Endothelial cell (in vitro differentiated cells): ENCODE measurements around the gene DRAP1. TPM values are rescaled to one million over a fixed set of nuclear protein-coding genes. Genes with fewer than 3 reads are reported as not detected.

Experiments used
- DNase-seq: peaks from one replicate; pipeline ENCODE4 v3.0.0; 2021; ENCODE audit warnings: low spot score
- H3K27ac Mint-ChIP-seq: one replicate; pipeline ENCODE4 v1.8.0; 2021; ENCODE audit warnings: mixed read lengths, inconsistent platforms; ENCODE audit not compliant: unreplicated experiment
- H3K27me3 Mint-ChIP-seq: one replicate; pipeline ENCODE4 v1.8.0; 2021; ENCODE audit warnings: mild to moderate bottlenecking, moderate library complexity, mixed read lengths, inconsistent platforms; ENCODE audit not compliant: unreplicated experiment
- H3K36me3 Mint-ChIP-seq: one replicate; pipeline ENCODE4 v1.8.0; 2021; ENCODE audit warnings: mild to moderate bottlenecking, low read depth, mixed read lengths, inconsistent platforms; ENCODE audit not compliant: unreplicated experiment
- H3K4me1 Mint-ChIP-seq: one replicate; pipeline ENCODE4 v1.8.0; 2021; ENCODE audit warnings: mild to moderate bottlenecking, mixed read lengths, inconsistent platforms; ENCODE audit not compliant: unreplicated experiment
- H3K4me3 Mint-ChIP-seq: one replicate; pipeline ENCODE4 v1.8.0; 2021; ENCODE audit warnings: mild to moderate bottlenecking, mixed read lengths, inconsistent platforms; ENCODE audit not compliant: unreplicated experiment
- H3K9me3 Mint-ChIP-seq: one replicate; pipeline ENCODE4 v1.8.0; 2021; ENCODE audit warnings: mixed read lengths, inconsistent platforms; ENCODE audit not compliant: unreplicated experiment
- CTCF ChIP-seq: fragments of 200-600 bp; sonication (generic); IDR thresholded peaks from one replicate; pipeline ENCODE4 v1.5.0; 2021; ENCODE audit warnings: antibody characterized with exemption; ENCODE audit not compliant: unreplicated experiment
- total RNA-seq: library from RNA; stranded (reverse); fragmentation: NEBNext Ultra II Directional; extraction: Animal tissue kit (Norgen Biotek cat#: 25700); gene quantifications from one replicate; pipeline ENCODE4 v1.2.1, GENCODE V29; 2021; ENCODE audit not compliant: unreplicated experiment

Gene DRAP1
- total RNA-seq, 1 donor from 2014 or later = 79.6 TPM

- no peaks in the 10 kb centered on the region for H3K9me3 Mint-ChIP-seq
- H3K36me3 Mint-ChIP-seq = peaks cover 8% of the 10 kb centered on the region
- peaks cover 4% of the 10 kb centered on the region for H3K4me1 Mint-ChIP-seq
- H3K27me3 Mint-ChIP-seq = peaks cover 1% of the 10 kb centered on the region
- H3K27ac Mint-ChIP-seq = no peak overlapping the region
- DNase-seq = no peak
- H3K4me3 Mint-ChIP-seq = no peak overlapping the region
- no peak for TF ChIP-seq CTCF
Measured at GRCh38 chr11:65925397-65925796, 6.2 kb downstream of the DRAP1 start.

GRCh38 chr11:65927904-65928397 lies 8.7 kb downstream of the DRAP1 start:
- Mint-ChIP-seq H3K9me3 (no peaks in the 10 kb centered on the region), H3K4me1 (peaks cover 4% of the 10 kb centered on the region), H3K27ac (no peak overlapping the region), H3K27me3 (peaks cover 3% of the 10 kb centered on the region), H3K36me3 (no peaks in the 10 kb centered on the region), H3K4me3 (no peak overlapping the region)
- no peak for DNase-seq
- TF ChIP-seq CTCF = no peak

DNA sequence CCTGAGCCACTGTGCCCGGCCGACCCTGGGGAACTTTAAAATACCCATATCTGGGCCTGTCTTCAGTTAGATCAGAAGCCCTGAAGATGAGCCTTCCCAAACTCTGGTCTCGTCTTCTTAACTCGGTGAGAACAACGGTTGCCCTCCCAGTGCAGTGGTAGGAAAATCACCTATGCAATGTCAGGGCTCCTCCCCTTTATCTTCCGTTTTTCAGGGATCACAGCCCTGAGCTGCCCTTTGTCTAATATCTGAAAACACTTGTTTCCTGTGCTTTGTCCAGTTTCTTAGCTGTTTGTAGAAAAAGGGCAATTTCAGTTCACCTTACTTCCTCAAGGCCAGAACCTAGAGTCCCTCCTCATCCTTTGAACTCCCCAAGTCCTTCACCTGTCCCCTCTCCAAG lies 9.4 kb downstream of the DRAP1 start:
- Mint-ChIP-seq H3K27me3 (peaks cover 3% of the 10 kb centered on the region), H3K27ac (no peak overlapping the region), H3K4me3 (no peak overlapping the region), H3K36me3 (no peaks in the 10 kb centered on the region), H3K9me3 (no peaks in the 10 kb centered on the region), H3K4me1 (peaks cover 4% of the 10 kb centered on the region)
- no peak for DNase-seq
- no peak for TF ChIP-seq CTCF

GRCh38 chr11:65931773-65932557 lies 12.7 kb downstream of the DRAP1 start:
- Mint-ChIP-seq H3K4me3 (no peak overlapping the region), H3K9me3 (no peaks in the 10 kb centered on the region), H3K27ac (no peak overlapping the region), H3K36me3 (no peaks in the 10 kb centered on the region), H3K4me1 (peaks cover 4% of the 10 kb centered on the region), H3K27me3 (peaks cover 2% of the 10 kb centered on the region)
- TF ChIP-seq CTCF = no peak
- DNase-seq = no peak

DNA sequence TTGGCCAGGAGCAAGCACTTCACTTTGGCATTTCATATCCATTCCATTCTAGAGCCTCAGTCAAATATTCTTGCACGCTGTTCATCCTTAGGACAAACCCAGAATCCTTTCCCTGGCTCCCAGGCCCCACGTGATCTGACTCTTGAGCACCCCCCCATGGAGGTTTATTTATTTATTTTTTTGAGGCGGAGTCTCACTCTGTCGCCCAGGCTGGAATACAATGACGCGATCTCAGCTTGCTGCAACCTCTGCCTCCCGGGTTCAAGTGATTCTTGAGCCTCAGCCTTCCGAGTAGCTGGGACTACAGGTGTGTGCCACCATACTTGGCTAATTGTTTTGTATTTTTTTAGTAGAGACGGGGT lies 13.3 kb downstream of the DRAP1 start:
- H3K27ac Mint-ChIP-seq = no peak overlapping the region
- H3K4me3 Mint-ChIP-seq = no peak overlapping the region
- H3K27me3 Mint-ChIP-seq = peaks cover 2% of the 10 kb centered on the region
- no peaks in the 10 kb centered on the region for H3K9me3 Mint-ChIP-seq
- no peak for DNase-seq
- H3K36me3 Mint-ChIP-seq = no peaks in the 10 kb centered on the region
- TF ChIP-seq CTCF = peak; percentile 33
- peaks cover 4% of the 10 kb centered on the region for H3K4me1 Mint-ChIP-seq
